Measurements from ENCODE around the gene NALCN.

DNA sequence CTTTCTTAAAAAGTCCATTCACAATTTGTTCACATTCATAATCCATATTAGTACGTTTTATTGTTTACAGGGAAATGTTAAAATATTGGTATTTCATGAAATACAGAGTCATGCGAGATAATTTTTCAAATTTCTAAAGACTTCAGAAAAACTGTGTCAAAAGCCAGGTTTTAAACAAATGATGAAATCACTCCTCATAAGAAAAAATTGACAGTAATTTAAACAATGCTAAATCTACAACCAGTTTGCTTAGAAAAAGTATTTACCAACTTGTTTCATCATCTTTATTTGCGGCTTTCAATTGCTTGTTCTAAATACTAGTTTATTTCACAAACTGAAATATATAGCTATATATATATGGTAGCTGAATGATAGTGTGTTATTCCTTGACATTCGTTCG lies 1.2 kb upstream of the NALCN start:
- TF ChIP-seq, protein P1, sequence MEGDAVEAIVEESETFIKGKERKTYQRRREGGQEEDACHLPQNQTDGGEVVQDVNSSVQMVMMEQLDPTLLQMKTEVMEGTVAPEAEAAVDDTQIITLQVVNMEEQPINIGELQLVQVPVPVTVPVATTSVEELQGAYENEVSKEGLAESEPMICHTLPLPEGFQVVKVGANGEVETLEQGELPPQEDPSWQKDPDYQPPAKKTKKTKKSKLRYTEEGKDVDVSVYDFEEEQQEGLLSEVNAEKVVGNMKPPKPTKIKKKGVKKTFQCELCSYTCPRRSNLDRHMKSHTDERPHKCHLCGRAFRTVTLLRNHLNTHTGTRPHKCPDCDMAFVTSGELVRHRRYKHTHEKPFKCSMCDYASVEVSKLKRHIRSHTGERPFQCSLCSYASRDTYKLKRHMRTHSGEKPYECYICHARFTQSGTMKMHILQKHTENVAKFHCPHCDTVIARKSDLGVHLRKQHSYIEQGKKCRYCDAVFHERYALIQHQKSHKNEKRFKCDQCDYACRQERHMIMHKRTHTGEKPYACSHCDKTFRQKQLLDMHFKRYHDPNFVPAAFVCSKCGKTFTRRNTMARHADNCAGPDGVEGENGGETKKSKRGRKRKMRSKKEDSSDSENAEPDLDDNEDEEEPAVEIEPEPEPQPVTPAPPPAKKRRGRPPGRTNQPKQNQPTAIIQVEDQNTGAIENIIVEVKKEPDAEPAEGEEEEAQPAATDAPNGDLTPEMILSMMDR (IDR thresholded peaks at IDR 0.05; ENCODE audit: insufficient read depth, low read depth, low read length) = no peak
- no peak for TF ChIP-seq EZH2 (IDR thresholded peaks at IDR 0.05; ENCODE audit: insufficient read depth, low read length)

Data from astrocyte (in vitro differentiated cells and primary cell).